ENCODE measurements around the gene CCNJL.

CCNJL gene

DNA sequence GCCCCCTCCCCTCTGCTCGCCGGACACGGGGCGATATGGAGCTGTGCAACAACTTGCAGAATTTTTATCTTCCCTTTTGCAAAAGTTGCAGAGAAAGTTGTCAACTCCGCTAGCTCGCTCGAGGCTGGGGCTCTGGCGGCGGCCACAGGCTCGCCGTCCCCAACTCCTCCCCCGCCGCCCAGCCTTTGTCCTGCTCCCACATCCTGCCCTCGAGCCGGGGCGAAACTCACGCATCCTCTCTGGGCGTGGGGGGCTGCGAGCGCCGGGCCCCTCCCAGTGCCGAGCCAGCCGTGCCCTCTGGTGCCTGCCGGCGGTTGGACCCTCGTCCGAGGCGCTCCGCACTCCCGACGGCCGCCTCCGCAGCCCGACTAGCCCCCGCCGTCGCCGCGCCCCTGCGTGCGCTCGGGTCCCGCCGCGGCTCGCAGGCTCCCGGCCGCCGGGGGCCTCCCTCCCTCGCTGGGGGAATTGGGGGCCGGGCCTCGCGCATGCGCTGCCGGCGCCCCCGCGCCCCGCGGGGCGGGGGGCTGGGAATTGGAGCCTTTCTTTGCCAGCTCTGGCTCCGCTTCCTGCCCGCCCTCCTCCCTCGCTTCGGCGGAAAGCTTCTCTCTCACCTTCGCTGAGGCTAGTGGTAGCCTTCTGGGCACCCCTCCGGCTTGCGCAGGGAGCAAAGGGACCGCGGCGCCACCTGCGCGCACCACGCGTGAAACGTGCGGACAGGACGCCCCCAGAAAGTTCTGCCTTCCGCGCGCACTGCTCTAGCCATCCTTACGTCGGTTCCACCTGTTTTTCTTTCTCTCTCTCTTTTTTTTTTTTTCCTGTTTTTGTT lies at the start of gene CCNJL:
CCNJL (minus strand) TSS at position 431 of the 826 bp plus-strand sequence. CDS start 641 bp downstream, outside the sequence.
- Histone ChIP-seq H3K36me3 (ENCODE audit: control insufficient read depth in 1 of 2, insufficient read depth in 2 of 2, low read length in 2 of 2) (no peaks in the 10 kb centered on the region), H3K27ac (ENCODE audit: low read length) (no peak within 1 kb of the TSS), H3K4me1 (ENCODE audit: control insufficient read depth in 1 of 2, insufficient read depth in 2 of 2, low read length in 2 of 2) (no peaks in the 10 kb centered on the region), H3K4me3 (ENCODE audit: low read depth in 1 of 2, low read length in 2 of 2) (peak within 1 kb of the TSS; percentile 56 to 76), H3K27me3 (ENCODE audit: low read depth, low read length) (no peaks in the 10 kb centered on the region), H3K9me3 (ENCODE audit: control insufficient read depth in 1 of 2, low read length in 2 of 2) (no peaks in the 10 kb centered on the region)

GRCh38 chr5:160361624-160362228 lies 49.4 kb upstream of the CCNJL start:
- no peaks in the 10 kb centered on the region for H3K27me3 ChIP-seq (ENCODE audit: low read depth, low read length)
- H3K9me3 ChIP-seq (ENCODE audit: control insufficient read depth in 1 of 2, low read length in 2 of 2), result no peaks in the 10 kb centered on the region
- H3K4me3 ChIP-seq (ENCODE audit: low read depth in 1 of 2, low read length in 2 of 2), result no peak overlapping the region
- peaks cover 4 to 21% of the 10 kb centered on the region in 2 donors for H3K4me1 ChIP-seq (ENCODE audit: control insufficient read depth in 1 of 2, insufficient read depth in 2 of 2, low read length in 2 of 2)
- no peaks in the 10 kb centered on the region for H3K36me3 ChIP-seq (ENCODE audit: control insufficient read depth in 1 of 2, insufficient read depth in 2 of 2, low read length in 2 of 2)
- no peak overlapping the region for H3K27ac ChIP-seq (ENCODE audit: low read length)

- Histone ChIP-seq H3K27ac (ENCODE audit: low read length) (no peak overlapping the region), H3K4me1 (ENCODE audit: control insufficient read depth in 1 of 2, insufficient read depth in 2 of 2, low read length in 2 of 2) (peaks cover 4 to 24% of the 10 kb centered on the region in 2 donors), H3K9me3 (ENCODE audit: control insufficient read depth in 1 of 2, low read length in 2 of 2) (no peaks in the 10 kb centered on the region)
Observed at GRCh38 chr5:160360310-160360709, 47.9 kb upstream of the CCNJL start.

GRCh38 chr5:160359816-160360215 lies 47.5 kb upstream of the CCNJL start:
- Histone ChIP-seq H3K4me3 (ENCODE audit: low read depth in 1 of 2, low read length in 2 of 2) (no peak overlapping the region), H3K27me3 (ENCODE audit: low read depth, low read length) (no peaks in the 10 kb centered on the region), H3K36me3 (ENCODE audit: control insufficient read depth in 1 of 2, insufficient read depth in 2 of 2, low read length in 2 of 2) (no peaks in the 10 kb centered on the region), H3K4me1 (ENCODE audit: control insufficient read depth in 1 of 2, insufficient read depth in 2 of 2, low read length in 2 of 2) (peaks cover 4 to 24% of the 10 kb centered on the region in 2 donors), H3K27ac (ENCODE audit: low read length) (no peak overlapping the region), H3K9me3 (ENCODE audit: control insufficient read depth in 1 of 2, low read length in 2 of 2) (no peaks in the 10 kb centered on the region)

More at GRCh38 chr5:160360310-160360709, 47.9 kb upstream of the CCNJL start:
- Histone ChIP-seq H3K4me3 (ENCODE audit: low read depth in 1 of 2, low read length in 2 of 2) (no peak overlapping the region), H3K27me3 (ENCODE audit: low read depth, low read length) (no peaks in the 10 kb centered on the region), H3K36me3 (ENCODE audit: control insufficient read depth in 1 of 2, insufficient read depth in 2 of 2, low read length in 2 of 2) (no peaks in the 10 kb centered on the region)

GRCh38 chr5:160359242-160359641 lies 46.9 kb upstream of the CCNJL start:
- H3K36me3 ChIP-seq (ENCODE audit: control insufficient read depth in 1 of 2, insufficient read depth in 2 of 2, low read length in 2 of 2), result no peaks in the 10 kb centered on the region
- no peak overlapping the region for H3K4me3 ChIP-seq (ENCODE audit: low read depth in 1 of 2, low read length in 2 of 2)
- no peaks in the 10 kb centered on the region for H3K9me3 ChIP-seq (ENCODE audit: control insufficient read depth in 1 of 2, low read length in 2 of 2)
- H3K27ac ChIP-seq (ENCODE audit: low read length), result no peak overlapping the region
- peaks cover 4 to 24% of the 10 kb centered on the region in 2 donors for H3K4me1 ChIP-seq (ENCODE audit: control insufficient read depth in 1 of 2, insufficient read depth in 2 of 2, low read length in 2 of 2)
- no peaks in the 10 kb centered on the region for H3K27me3 ChIP-seq (ENCODE audit: low read depth, low read length)

GRCh38 chr5:160357861-160358411 lies 45.6 kb upstream of the CCNJL start:
- H3K4me1 ChIP-seq (ENCODE audit: control insufficient read depth in 1 of 2, insufficient read depth in 2 of 2, low read length in 2 of 2), result peaks cover 0 to 22% of the 10 kb centered on the region in 2 donors
- H3K27me3 ChIP-seq (ENCODE audit: low read depth, low read length), result no peaks in the 10 kb centered on the region
- peak overlapping the region in 1 of 2 donors; percentile 40 for H3K4me3 ChIP-seq (ENCODE audit: low read depth in 1 of 2, low read length in 2 of 2)
- H3K9me3 ChIP-seq (ENCODE audit: control insufficient read depth in 1 of 2, low read length in 2 of 2), result no peaks in the 10 kb centered on the region
- peak overlapping the region; percentile 3 for H3K27ac ChIP-seq (ENCODE audit: low read length)
- H3K36me3 ChIP-seq (ENCODE audit: control insufficient read depth in 1 of 2, insufficient read depth in 2 of 2, low read length in 2 of 2), result no peaks in the 10 kb centered on the region

DNA sequence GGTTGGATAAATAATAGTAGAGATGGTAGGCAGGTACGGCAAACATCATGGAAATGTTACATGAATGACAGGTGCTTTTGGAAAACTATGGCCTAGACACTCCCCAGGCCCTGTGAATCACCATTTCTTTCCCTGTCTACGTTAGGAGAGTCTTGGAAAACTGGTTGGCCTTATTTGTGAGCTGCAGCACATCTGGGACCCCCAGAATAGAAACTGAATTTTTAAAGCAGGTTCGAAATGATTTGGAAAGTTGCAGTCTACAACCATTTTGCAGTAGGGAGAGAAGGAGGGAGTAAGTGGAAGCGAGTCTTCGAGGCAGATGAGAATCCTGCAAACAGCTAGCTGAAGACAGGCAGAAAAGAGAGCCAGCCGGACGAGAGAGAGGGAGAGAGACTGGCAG lies 45.0 kb upstream of the CCNJL start:
- H3K36me3 ChIP-seq (ENCODE audit: control insufficient read depth in 1 of 2, insufficient read depth in 2 of 2, low read length in 2 of 2), result no peaks in the 10 kb centered on the region
- no peaks in the 10 kb centered on the region for H3K27me3 ChIP-seq (ENCODE audit: low read depth, low read length)
- no peak overlapping the region for H3K27ac ChIP-seq (ENCODE audit: low read length)
- no peaks in the 10 kb centered on the region for H3K9me3 ChIP-seq (ENCODE audit: control insufficient read depth in 1 of 2, low read length in 2 of 2)
- H3K4me3 ChIP-seq (ENCODE audit: low read depth in 1 of 2, low read length in 2 of 2), result peak overlapping the region in 1 of 2 donors; percentile 40
- peaks cover 0 to 19% of the 10 kb centered on the region in 2 donors for H3K4me1 ChIP-seq (ENCODE audit: control insufficient read depth in 1 of 2, insufficient read depth in 2 of 2, low read length in 2 of 2)

- H3K27ac ChIP-seq (ENCODE audit: low read length), result peak overlapping the region; percentile 19
- no peak overlapping the region for H3K4me3 ChIP-seq (ENCODE audit: low read depth in 1 of 2, low read length in 2 of 2)
- no peaks in the 10 kb centered on the region for H3K36me3 ChIP-seq (ENCODE audit: control insufficient read depth in 1 of 2, insufficient read depth in 2 of 2, low read length in 2 of 2)
- no peaks in the 10 kb centered on the region for H3K9me3 ChIP-seq (ENCODE audit: control insufficient read depth in 1 of 2, low read length in 2 of 2)
- H3K4me1 ChIP-seq (ENCODE audit: control insufficient read depth in 1 of 2, insufficient read depth in 2 of 2, low read length in 2 of 2), result peaks cover 0 to 19% of the 10 kb centered on the region in 2 donors
- H3K27me3 ChIP-seq (ENCODE audit: low read depth, low read length), result no peaks in the 10 kb centered on the region
Observed at GRCh38 chr5:160356550-160357347, 44.4 kb upstream of the CCNJL start.

GRCh38 chr5:160354666-160355065 lies 42.3 kb upstream of the CCNJL start:
- no peaks in the 10 kb centered on the region for H3K27me3 ChIP-seq (ENCODE audit: low read depth, low read length)
- peaks cover 0 to 19% of the 10 kb centered on the region in 2 donors for H3K4me1 ChIP-seq (ENCODE audit: control insufficient read depth in 1 of 2, insufficient read depth in 2 of 2, low read length in 2 of 2)
- H3K27ac ChIP-seq (ENCODE audit: low read length), result no peak overlapping the region
- H3K4me3 ChIP-seq (ENCODE audit: low read depth in 1 of 2, low read length in 2 of 2), result no peak overlapping the region
- peaks cover 0 to under 1% of the 10 kb centered on the region in 2 donors for H3K36me3 ChIP-seq (ENCODE audit: control insufficient read depth in 1 of 2, insufficient read depth in 2 of 2, low read length in 2 of 2)
- no peaks in the 10 kb centered on the region for H3K9me3 ChIP-seq (ENCODE audit: control insufficient read depth in 1 of 2, low read length in 2 of 2)

- H3K4me3 ChIP-seq (ENCODE audit: low read depth in 1 of 2, low read length in 2 of 2), result no peak overlapping the region
- H3K27ac ChIP-seq (ENCODE audit: low read length), result no peak overlapping the region
- H3K4me1 ChIP-seq (ENCODE audit: control insufficient read depth in 1 of 2, insufficient read depth in 2 of 2, low read length in 2 of 2), result peaks cover 0 to 16% of the 10 kb centered on the region in 2 donors
- no peaks in the 10 kb centered on the region for H3K27me3 ChIP-seq (ENCODE audit: low read depth, low read length)
- H3K9me3 ChIP-seq (ENCODE audit: control insufficient read depth in 1 of 2, low read length in 2 of 2), result no peaks in the 10 kb centered on the region
- peaks cover 0 to 10% of the 10 kb centered on the region in 2 donors for H3K36me3 ChIP-seq (ENCODE audit: control insufficient read depth in 1 of 2, insufficient read depth in 2 of 2, low read length in 2 of 2)
Observed at GRCh38 chr5:160353379-160353778, 41.0 kb upstream of the CCNJL start.

- H3K36me3 ChIP-seq (ENCODE audit: control insufficient read depth in 1 of 2, insufficient read depth in 2 of 2, low read length in 2 of 2), result peaks cover 0 to 10% of the 10 kb centered on the region in 2 donors
- H3K27me3 ChIP-seq (ENCODE audit: low read depth, low read length), result no peaks in the 10 kb centered on the region
- no peak overlapping the region for H3K27ac ChIP-seq (ENCODE audit: low read length)
- no peaks in the 10 kb centered on the region for H3K9me3 ChIP-seq (ENCODE audit: control insufficient read depth in 1 of 2, low read length in 2 of 2)
- no peak overlapping the region for H3K4me3 ChIP-seq (ENCODE audit: low read depth in 1 of 2, low read length in 2 of 2)
- H3K4me1 ChIP-seq (ENCODE audit: control insufficient read depth in 1 of 2, insufficient read depth in 2 of 2, low read length in 2 of 2), result peaks cover 0 to 9% of the 10 kb centered on the region in 2 donors
Observed at GRCh38 chr5:160352308-160352707, 39.9 kb upstream of the CCNJL start.

Measured in muscle layer of duodenum (tissue), 2 donors.